Measurements from ENCODE around the gene VAPB. TPM values are rescaled to one million over a fixed set of nuclear protein-coding genes. Genes with fewer than 3 reads are reported as not detected.

VAPB gene
- polyA plus RNA-seq, 3 donors, result 8.5 to 14.3 (median 10.1) TPM

- no peak overlapping the region for H2AFZ ChIP-seq (ENCODE audit: insufficient read depth, low read depth, low read length, poor library complexity, severe bottlenecking)
- no peaks in the 10 kb centered on the region for H3K9me3 ChIP-seq (replicated peaks in 1 of 2; ENCODE audit: control insufficient read depth in 1 of 2, insufficient read depth in 1 of 2, low read length in 2 of 2)
- Mint-ChIP-seq H3K27ac (peak overlapping the region in 5 of 7 donors; percentile 5 to 74 (median 44)), H3K4me3 (no peak overlapping the region), H3K9me3 (no peaks in the 10 kb centered on the region), H3K27me3 (ENCODE audit: low read depth in 3 of 3) (no peaks in the 10 kb centered on the region), H3K4me1 (peaks cover 12% of the 10 kb centered on the region), H3K36me3 (peaks cover 36 to 57% of the 10 kb centered on the region in 2 donors)
- intact Hi-C loops (cut with micrococcal nuclease), result no loop called here
- 100% methylated on average over 1 of the region's 2 CpGs for WGBS (ENCODE audit: insufficient coverage)
- peaks cover 5 to 77% of the 10 kb centered on the region in 2 donors for H3K36me3 ChIP-seq (replicated peaks in 1 of 2; ENCODE audit: control insufficient read depth in 1 of 2, insufficient read depth in 2 of 2, low read length in 2 of 2)
- TF ChIP-seq CTCF (IDR thresholded peaks at IDR 0.05), result no peak
- H3K79me2 ChIP-seq (ENCODE audit: insufficient read depth, low read length), result peaks cover 82% of the 10 kb centered on the region
- peaks cover 93% of the 10 kb centered on the region for H4K20me1 ChIP-seq (ENCODE audit: insufficient read depth, low read length)
- no peak overlapping the region for H3K9ac ChIP-seq (ENCODE audit: insufficient read depth, low read length, poor library complexity, severe bottlenecking)
- no peaks in the 10 kb centered on the region for H3K27me3 ChIP-seq (ENCODE audit: control insufficient read depth in 2 of 2, insufficient read depth in 2 of 2, low read length in 2 of 2)
- no peaks in the 10 kb centered on the region for H3K4me1 ChIP-seq (ENCODE audit: control insufficient read depth in 1 of 2, insufficient read depth in 2 of 2, low read length in 2 of 2)
- H3K4me3 ChIP-seq (replicated peaks in 1 of 3; ENCODE audit: low read depth in 2 of 3, low read length in 3 of 3), result no peak overlapping the region
- H3K4me2 ChIP-seq (replicated peaks; ENCODE audit: extremely low read depth, low read length, poor library complexity, severe bottlenecking), result no peak overlapping the region
- DNase-seq, result no peak
- peak overlapping the region in 1 of 2 donors; percentile 37 for H3K27ac ChIP-seq (ENCODE audit: low read depth in 1 of 2, low read length in 2 of 2)
Measured at GRCh38 chr20:58433029-58433647, 44.1 kb downstream of the VAPB start.

GRCh38 chr20:58433759-58434158, 44.7 kb downstream of the VAPB start:
- H3K9me3 ChIP-seq (replicated peaks in 1 of 2; ENCODE audit: control insufficient read depth in 1 of 2, insufficient read depth in 1 of 2, low read length in 2 of 2), result no peaks in the 10 kb centered on the region
- no peak overlapping the region for H2AFZ ChIP-seq (ENCODE audit: insufficient read depth, low read depth, low read length, poor library complexity, severe bottlenecking)
- no peak overlapping the region for H3K9ac ChIP-seq (ENCODE audit: insufficient read depth, low read length, poor library complexity, severe bottlenecking)
- WGBS (ENCODE audit: insufficient coverage), result no CpG with 5 or more reads among the region's 1 CpG
- H3K27me3 ChIP-seq (ENCODE audit: control insufficient read depth in 2 of 2, insufficient read depth in 2 of 2, low read length in 2 of 2), result no peaks in the 10 kb centered on the region
- no peaks in the 10 kb centered on the region for H3K27me3 Mint-ChIP-seq (ENCODE audit: low read depth in 3 of 3)
- peaks cover 40 to 59% of the 10 kb centered on the region in 2 donors for H3K36me3 Mint-ChIP-seq
- H3K27ac ChIP-seq (ENCODE audit: low read depth in 1 of 2, low read length in 2 of 2), result peak overlapping the region in 1 of 2 donors; percentile 37
- peaks cover 12% of the 10 kb centered on the region for H3K4me1 Mint-ChIP-seq
- intact Hi-C loops (cut with micrococcal nuclease), result no loop called here
- H3K36me3 ChIP-seq (replicated peaks in 1 of 2; ENCODE audit: control insufficient read depth in 1 of 2, insufficient read depth in 2 of 2, low read length in 2 of 2), result peaks cover 5 to 77% of the 10 kb centered on the region in 2 donors
- H4K20me1 ChIP-seq (ENCODE audit: insufficient read depth, low read length), result peaks cover 87% of the 10 kb centered on the region
- H3K79me2 ChIP-seq (ENCODE audit: insufficient read depth, low read length), result peaks cover 76% of the 10 kb centered on the region
- H3K9me3 Mint-ChIP-seq, result no peaks in the 10 kb centered on the region
- no peak overlapping the region for H3K4me3 Mint-ChIP-seq
- no peak overlapping the region for H3K4me2 ChIP-seq (replicated peaks; ENCODE audit: extremely low read depth, low read length, poor library complexity, severe bottlenecking)
- no peak overlapping the region for H3K4me3 ChIP-seq (replicated peaks in 1 of 3; ENCODE audit: low read depth in 2 of 3, low read length in 3 of 3)
- peak overlapping the region in 2 of 7 donors; percentile 26 to 28 for H3K27ac Mint-ChIP-seq
- no peaks in the 10 kb centered on the region for H3K4me1 ChIP-seq (ENCODE audit: control insufficient read depth in 1 of 2, insufficient read depth in 2 of 2, low read length in 2 of 2)
- TF ChIP-seq CTCF (IDR thresholded peaks at IDR 0.05), result no peak
- DNase-seq, result no peak

All from CD14-positive monocyte (primary cell).